ENCODE measurements around the gene MAL. TPM values are rescaled to one million over a fixed set of nuclear protein-coding genes. Genes with fewer than 3 reads are reported as not detected.

The MAL gene
- total and polyA plus RNA-seq, 2 of the 4 experiments (the other 2 are of a cell fraction), result not detected

DNA sequence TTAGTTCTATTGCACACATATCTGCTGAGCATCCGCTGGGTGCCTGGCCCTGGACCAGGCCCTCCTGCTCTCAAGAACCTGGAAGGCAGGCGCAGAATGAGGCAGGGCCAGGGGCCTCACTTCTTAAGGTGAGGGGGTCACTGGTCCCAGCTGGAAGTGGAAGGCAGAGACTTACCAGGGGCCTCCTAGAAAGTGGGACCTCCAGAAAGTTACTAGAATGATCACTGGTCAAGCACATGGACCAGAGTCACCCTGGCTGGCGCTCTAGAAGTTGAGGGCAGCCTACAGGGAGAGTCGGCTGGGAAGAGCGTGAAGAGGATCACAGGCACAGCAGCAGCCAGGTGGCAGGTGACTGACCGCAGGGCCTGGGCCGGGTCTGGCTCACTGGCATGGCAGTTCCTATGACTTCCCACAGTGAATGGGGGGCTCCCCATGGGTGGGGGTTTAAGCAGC, 26.1 kb upstream of the MAL start (continued):
- TF ChIP-seq, protein P1, sequence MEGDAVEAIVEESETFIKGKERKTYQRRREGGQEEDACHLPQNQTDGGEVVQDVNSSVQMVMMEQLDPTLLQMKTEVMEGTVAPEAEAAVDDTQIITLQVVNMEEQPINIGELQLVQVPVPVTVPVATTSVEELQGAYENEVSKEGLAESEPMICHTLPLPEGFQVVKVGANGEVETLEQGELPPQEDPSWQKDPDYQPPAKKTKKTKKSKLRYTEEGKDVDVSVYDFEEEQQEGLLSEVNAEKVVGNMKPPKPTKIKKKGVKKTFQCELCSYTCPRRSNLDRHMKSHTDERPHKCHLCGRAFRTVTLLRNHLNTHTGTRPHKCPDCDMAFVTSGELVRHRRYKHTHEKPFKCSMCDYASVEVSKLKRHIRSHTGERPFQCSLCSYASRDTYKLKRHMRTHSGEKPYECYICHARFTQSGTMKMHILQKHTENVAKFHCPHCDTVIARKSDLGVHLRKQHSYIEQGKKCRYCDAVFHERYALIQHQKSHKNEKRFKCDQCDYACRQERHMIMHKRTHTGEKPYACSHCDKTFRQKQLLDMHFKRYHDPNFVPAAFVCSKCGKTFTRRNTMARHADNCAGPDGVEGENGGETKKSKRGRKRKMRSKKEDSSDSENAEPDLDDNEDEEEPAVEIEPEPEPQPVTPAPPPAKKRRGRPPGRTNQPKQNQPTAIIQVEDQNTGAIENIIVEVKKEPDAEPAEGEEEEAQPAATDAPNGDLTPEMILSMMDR (conservative IDR thresholded peaks at IDR 0.05; ENCODE audit: low read depth, low read length), result no peak
- no peak for TF ChIP-seq POLR2A (IDR thresholded peaks at IDR 0.05; ENCODE audit: low read depth, low read length)

DNA sequence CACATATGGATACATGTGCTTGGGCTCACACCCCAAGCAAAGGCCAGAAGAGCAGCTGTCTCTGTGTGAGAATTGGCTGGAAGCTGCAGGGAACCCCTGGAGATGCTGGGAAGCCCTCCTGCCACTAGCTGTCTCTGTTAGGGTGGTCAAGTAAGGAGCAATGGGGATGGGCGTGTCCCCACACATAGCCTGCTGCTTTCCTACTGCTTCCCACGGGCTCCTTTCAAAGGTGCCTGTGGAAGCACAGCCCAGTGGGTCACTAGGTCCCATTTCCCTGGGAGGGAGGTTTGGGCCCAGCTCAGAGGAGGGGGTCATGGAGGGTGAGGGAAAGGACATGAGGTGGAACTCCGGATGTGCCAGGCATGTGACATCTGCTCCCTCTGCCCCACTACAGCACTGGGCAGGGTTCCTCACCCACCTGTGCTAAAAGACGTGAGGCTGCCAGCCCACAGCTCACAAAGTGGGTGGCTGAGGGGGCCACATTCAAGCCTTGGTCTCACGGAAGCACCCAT, 24.4 kb upstream of the MAL start:
- no CpG with 5 or more reads among the region's 5 CpGs for WGBS, 2 experiments (ENCODE audit: extremely low coverage in 2 of 2, insufficient read length in 1 of 2)

More for the DNA sequence above, 24.4 kb upstream of the MAL start:
- Histone ChIP-seq H3K4me2 (ENCODE audit: low read depth, low read length) (no peak overlapping the region), H4K20me1 (ENCODE audit: insufficient read depth, low read length) (no peaks in the 10 kb centered on the region), H3K18ac (ENCODE audit: low read depth, low read length) (no peak overlapping the region), H2BK20ac (ENCODE audit: low read depth, low read length) (no peak overlapping the region), H2BK5ac (ENCODE audit: low read depth, low read length, poor library complexity, severe bottlenecking) (no peak overlapping the region), H3K27ac (ENCODE audit: insufficient read depth, low read length) (no peak overlapping the region), H3K27me3 (ENCODE audit: control insufficient read depth, insufficient read depth, low read length) (peaks cover 21% of the 10 kb centered on the region; the same call in 1 of the 2 replicates), H2AFZ (replicated peaks; ENCODE audit: low read length, poor library complexity) (no peak overlapping the region), H3K23ac (ENCODE audit: low read depth, low read length) (no peak overlapping the region), H3K4me1 (ENCODE audit: control insufficient read depth, insufficient read depth, low read length) (no peaks in the 10 kb centered on the region), H3K14ac (replicated peaks; ENCODE audit: low read depth, low read length) (no peak overlapping the region), H3K9ac (ENCODE audit: low read depth, low read length) (no peak overlapping the region), H4K5ac (ENCODE audit: low read depth, low read length) (no peak overlapping the region), H2AK5ac (ENCODE audit: low read depth, low read length) (no peak overlapping the region), H3K56ac (ENCODE audit: extremely low read depth, insufficient read depth, low read length) (no peak overlapping the region), H3K9me1 (ENCODE audit: insufficient read depth, low read length) (no peaks in the 10 kb centered on the region), H4K91ac (ENCODE audit: insufficient read depth, low read depth, low read length) (no peak overlapping the region), H3K79me1 (ENCODE audit: low read depth in 1 of 2, low read length in 2 of 2) (no peaks in the 10 kb centered on the region), H3K4me3 (ENCODE audit: insufficient read depth, low read depth, low read length) (no peak overlapping the region), H2BK15ac (ENCODE audit: low read depth, low read length) (no peak overlapping the region), H3K36me3 (ENCODE audit: control insufficient read depth, insufficient read depth, low read length) (no peaks in the 10 kb centered on the region), H4K8ac (ENCODE audit: low read depth in 2 of 2, low read length in 2 of 2) (no peak overlapping the region), H3K4ac (ENCODE audit: low read depth, low read length) (no peak overlapping the region), H2BK120ac (ENCODE audit: low read depth, low read length) (no peak overlapping the region), H3K9me3 (ENCODE audit: control insufficient read depth, insufficient read depth, low read length) (no peaks in the 10 kb centered on the region), H2AK9ac (replicated peaks; ENCODE audit: low read depth, low read length, poor library complexity) (no peak overlapping the region)
- in situ Hi-C loops (cut with MboI; ENCODE audit: low sequenced_read_pairs) (no loop called here), dilution Hi-C loops (cut with HindIII; ENCODE audit: low sequenced_read_pairs, unreplicated experiment) (no loop called here), intact Hi-C loops (cut with micrococcal nuclease) (no loop called here)
- no peak for DNase-seq
- BruUV-seq (replicated peaks), result no TSS peak
- ChIA-PET POLR2A (ENCODE audit: unreplicated experiment) (no interaction called here), CTCF (interaction anchor here (0.6 kb wide), 1 partner anchor 15 kb away, joined by 3 read pairs; no protein-coding TSS in a partner anchor)
- TF ChIP-seq MAZ (IDR thresholded peaks at IDR 0.05; ENCODE audit: borderline replicate concordance, low read depth, low read length), result no peak
- TF ChIP-seq CHD1 (IDR thresholded peaks at IDR 0.05; ENCODE audit: low read depth, low read length), result no peak
- TF ChIP-seq CEBPB (IDR thresholded peaks at IDR 0.05; ENCODE audit: low read depth, low read length), result no peak
- no peak for ATAC-seq (ENCODE audit: low read depth)

Data from IMR-90 (cell line).